ENCODE results near the gene TTK.

DNA sequence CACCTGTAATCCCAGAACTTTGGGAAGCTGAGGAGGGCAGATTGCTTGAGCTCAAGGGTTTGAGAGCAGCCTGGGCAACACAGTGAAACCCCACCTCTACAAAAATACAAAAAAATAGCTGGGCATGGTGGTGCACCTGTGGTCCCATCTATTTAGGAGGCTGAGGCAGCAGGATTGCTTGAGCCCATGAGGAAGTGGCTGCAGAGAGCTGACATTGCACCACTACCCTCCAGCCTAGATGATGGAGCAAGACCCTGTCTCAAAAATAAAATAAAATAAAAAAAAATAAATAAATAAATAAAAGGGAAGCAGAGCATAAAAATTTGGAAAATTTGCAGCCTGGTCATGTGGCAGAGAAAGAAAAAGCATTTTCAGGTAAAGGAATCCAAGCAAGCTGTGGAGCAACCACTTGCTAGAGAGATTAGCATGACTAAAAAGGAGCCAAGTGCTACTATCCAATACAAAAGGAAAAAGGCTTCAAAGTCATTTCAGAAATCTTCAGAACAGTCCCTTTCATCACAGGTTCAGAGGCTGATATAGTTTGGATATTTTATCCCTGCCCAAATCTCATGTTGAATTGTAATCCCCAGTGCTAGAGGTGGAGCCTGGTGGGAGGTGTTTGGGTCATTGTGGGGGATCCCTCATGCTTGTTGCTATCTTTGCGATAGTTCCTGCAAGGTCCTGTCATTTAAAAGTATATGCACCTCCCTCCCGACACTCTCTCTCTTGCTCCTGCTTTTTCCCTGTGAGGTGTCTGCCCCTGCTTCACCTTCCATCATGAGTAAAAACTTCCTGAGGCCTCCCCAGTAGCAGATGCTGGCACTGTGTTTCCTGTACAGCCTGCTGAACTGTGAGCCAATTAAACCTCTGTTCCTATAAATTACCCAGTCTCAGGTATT is 11.2 kb upstream of the TTK start:
- no peak for TF ChIP-seq GLI4 (tag by site-specific recombination; IDR thresholded peaks at IDR 0.05)
- no peak for TF ChIP-seq ZBTB21 (tag by site-specific recombination; IDR thresholded peaks at IDR 0.05)
- TF ChIP-seq ZNF639 (tag by site-specific recombination; IDR thresholded peaks at IDR 0.05), result no peak
- no peak for TF ChIP-seq CTCF (tag by site-specific recombination; IDR thresholded peaks at IDR 0.05)
- TF ChIP-seq ZNF843 (tag by site-specific recombination; IDR thresholded peaks at IDR 0.05), result no peak
- TF ChIP-seq MYNN (tag by site-specific recombination; IDR thresholded peaks at IDR 0.05; ENCODE audit: borderline replicate concordance), result no peak
- no peak for TF ChIP-seq ZNF23 (tag by site-specific recombination; IDR thresholded peaks at IDR 0.05; ENCODE audit: borderline replicate concordance)
- no peak for TF ChIP-seq ZFP69B (tag by site-specific recombination; IDR thresholded peaks at IDR 0.05)
- TF ChIP-seq, protein P1, sequence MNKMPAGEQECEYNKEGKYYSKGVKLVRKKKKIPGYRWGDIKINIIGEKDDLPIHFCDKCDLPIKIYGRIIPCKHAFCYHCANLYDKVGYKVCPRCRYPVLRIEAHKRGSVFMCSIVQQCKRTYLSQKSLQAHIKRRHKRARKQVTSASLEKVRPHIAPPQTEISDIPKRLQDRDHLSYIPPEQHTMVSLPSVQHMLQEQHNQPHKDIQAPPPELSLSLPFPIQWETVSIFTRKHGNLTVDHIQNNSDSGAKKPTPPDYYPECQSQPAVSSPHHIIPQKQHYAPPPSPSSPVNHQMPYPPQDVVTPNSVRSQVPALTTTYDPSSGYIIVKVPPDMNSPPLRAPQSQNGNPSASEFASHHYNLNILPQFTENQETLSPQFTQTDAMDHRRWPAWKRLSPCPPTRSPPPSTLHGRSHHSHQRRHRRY (tag by site-specific recombination; IDR thresholded peaks at IDR 0.05), result no peak
- TF ChIP-seq, protein P2, sequence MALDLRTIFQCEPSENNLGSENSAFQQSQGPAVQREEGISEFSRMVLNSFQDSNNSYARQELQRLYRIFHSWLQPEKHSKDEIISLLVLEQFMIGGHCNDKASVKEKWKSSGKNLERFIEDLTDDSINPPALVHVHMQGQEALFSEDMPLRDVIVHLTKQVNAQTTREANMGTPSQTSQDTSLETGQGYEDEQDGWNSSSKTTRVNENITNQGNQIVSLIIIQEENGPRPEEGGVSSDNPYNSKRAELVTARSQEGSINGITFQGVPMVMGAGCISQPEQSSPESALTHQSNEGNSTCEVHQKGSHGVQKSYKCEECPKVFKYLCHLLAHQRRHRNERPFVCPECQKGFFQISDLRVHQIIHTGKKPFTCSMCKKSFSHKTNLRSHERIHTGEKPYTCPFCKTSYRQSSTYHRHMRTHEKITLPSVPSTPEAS (tag by site-specific recombination; IDR thresholded peaks at IDR 0.05), result no peak
- TF ChIP-seq ZNF140 (tag by site-specific recombination; IDR thresholded peaks at IDR 0.05), result no peak
- no peak for TF ChIP-seq MEIS1 (CRISPR knock-in tag; IDR thresholded peaks at IDR 0.05; ENCODE audit: borderline replicate concordance)
- TF ChIP-seq ZNF146 (tag by site-specific recombination; IDR thresholded peaks at IDR 0.05), result no peak

Measured in HEK293 (cell line).